GM12892 (cell line): ENCODE measurements around the gene HLA-DMA.

ENCODE experiments used
- DNase-seq: peaks from one replicate; pipeline ENCODE4 v3.0.0; 2011; ENCODE audit not compliant: insufficient read length
- FAIRE-seq: peaks from 2 replicates; lab custom pipeline; 2011; peaks lifted over from hg19 to GRCh38; lab: Jason Lieb, UNC
- POLR2A ChIP-seq: IDR thresholded peaks from 2 replicates; pipeline ENCODE4 v1.6.1; 2011; ENCODE audit warnings: low read depth, low read length, control low read depth
- POLR2AphosphoS5 ChIP-seq: IDR thresholded peaks from 2 replicates; pipeline ENCODE4 v1.6.1; 2011; ENCODE audit warnings: low read depth, low read length, control low read depth
- TAF1 ChIP-seq: IDR thresholded peaks from 2 replicates; pipeline ENCODE4 v1.6.1; 2011; ENCODE audit warnings: low read depth, mild to moderate bottlenecking, control low read depth, low read length, borderline replicate concordance

Gene HLA-DMA

GRCh38 chr6:32973144-32974015 lies 20.5 kb upstream of the HLA-DMA start:
- FAIRE-seq (no peak), DNase-seq (no peak)
- no peak for TF ChIP-seq TAF1
- TF ChIP-seq POLR2AphosphoS5, result peak; percentile 49; the same call in 1 of the 2 replicates

GRCh38 chr6:32972353-32973143 lies 19.7 kb upstream of the HLA-DMA start:
- TF ChIP-seq POLR2A, result peak; percentile 53; the same call in 1 of the 2 replicates
- TF ChIP-seq TAF1, result no peak
- TF ChIP-seq POLR2AphosphoS5, result peak; percentile 70
- no peak for DNase-seq

GRCh38 chr6:32971581-32972352 lies 18.9 kb upstream of the HLA-DMA start:
- FAIRE-seq, result peak; percentile 92
- TF ChIP-seq POLR2AphosphoS5, result peak; percentile 99
- TF ChIP-seq TAF1, result peak; percentile 99
- peak; percentile 99 for TF ChIP-seq POLR2A
- peak; percentile 77 for DNase-seq

More at GRCh38 chr6:32972353-32973143, 19.7 kb upstream of the HLA-DMA start:
- no peak for FAIRE-seq

- DNase-seq (no peak), FAIRE-seq (no peak)
- TF ChIP-seq POLR2A, result peak; percentile 29; the same call in 1 of the 2 replicates
- TF ChIP-seq POLR2AphosphoS5, result no peak; the same call in 1 of the 2 replicates
- no peak for TF ChIP-seq TAF1
Measured at GRCh38 chr6:32971242-32971580, 18.3 kb upstream of the HLA-DMA start.

- peak; percentile 65 for DNase-seq
- TF ChIP-seq POLR2AphosphoS5 (0 out of 2 replicates have a peak, but pooled peaks have one; percentile 65), TAF1 (peak; percentile 67), POLR2A (peak; percentile 75)
- FAIRE-seq, result peak; percentile 42
Measured at GRCh38 chr6:32970413-32971241, 17.7 kb upstream of the HLA-DMA start.

GRCh38 chr6:32969685-32970412 lies 17.0 kb upstream of the HLA-DMA start:
- no peak; the same call in none of the 2 replicates for TF ChIP-seq POLR2A
- no peak; the same call in 1 of the 2 replicates for TF ChIP-seq TAF1
- TF ChIP-seq POLR2AphosphoS5, result no peak; the same call in none of the 2 replicates
- DNase-seq (no peak), FAIRE-seq (no peak)

GRCh38 chr6:32968867-32969684 lies 16.2 kb upstream of the HLA-DMA start:
- DNase-seq, result no peak
- peak; percentile 67 for TF ChIP-seq POLR2A
- peak; percentile 78 for TF ChIP-seq TAF1
- TF ChIP-seq POLR2AphosphoS5, result peak; percentile 60; the same call in 1 of the 2 replicates
- peak; percentile 44 for FAIRE-seq

- FAIRE-seq (peak; percentile 97), DNase-seq (peak; percentile 80)
- TF ChIP-seq TAF1 (0 out of 2 replicates have a peak, but pooled peaks have one; percentile 53), POLR2AphosphoS5 (peak; percentile 81), POLR2A (peak; percentile 80)
Measured at GRCh38 chr6:32968093-32968866, 15.4 kb upstream of the HLA-DMA start, which contains the start of gene BRD2. BRD2 (plus strand) TSS chr6:32968594; CDS start chr6:32972899, 4,305 bp downstream.
